Endothelial cell of umbilical vein (primary cell): ENCODE data around the gene PLEKHA8. TPM values are rescaled to one million over a fixed set of nuclear protein-coding genes. Genes with fewer than 3 reads are reported as not detected.

ENCODE experiments used
- BruUV-seq: library from RNA; stranded (reverse); fragments of 400-500 nt; replicated peaks from 2 replicates; lab custom pipeline; 2021; lab: Mats Ljungman, UMichigan
- CTCF ChIA-PET: fragments of 300-600, 350-600 bp; sonication (Branson Sonifier 250); formaldehyde crosslinking; loops from one replicate; lab custom pipeline; 2021; ENCODE audit warnings: antibody characterized with exemption, inconsistent platforms; lab: Charles Lee
- POLR2A ChIA-PET: fragments of 300-600, 350-600 bp; sonication (Branson Sonifier 250); formaldehyde crosslinking; loops from one replicate; lab custom pipeline; 2021; ENCODE audit warnings: antibody characterized with exemption, inconsistent platforms; lab: Charles Lee
- DNase-seq: peaks from one replicate; pipeline ENCODE4 v3.0.0-alpha.2; 2011; ENCODE audit warnings: low read depth, low spot score
- FAIRE-seq: peaks from 2 replicates; lab custom pipeline; 2011; peaks lifted over from hg19 to GRCh38; lab: Jason Lieb, UNC
- H2AFZ ChIP-seq: 2 replicates; pipeline ENCODE4 v1.6.0; 2012; ENCODE audit warnings: low read depth, low read length, control low read depth, inconsistent platforms
- H3K27ac ChIP-seq: 2 replicates; pipeline ENCODE4 v1.5.1; 2011; ENCODE audit warnings: low read depth, mild to moderate bottlenecking, control low read depth, low read length, moderate library complexity; ENCODE audit not compliant: insufficient read depth
- H3K27me3 ChIP-seq, 2 experiments: 2 replicates each; pipeline versions ENCODE4 v1.6.0 to v1.6.1; 2011; ENCODE audit warnings: low read length in 2 of 2, mixed read lengths in 1 of 2; ENCODE audit not compliant: control insufficient read depth in 2 of 2, insufficient read depth in 2 of 2
- H3K36me3 ChIP-seq, 2 experiments: 2 replicates in 1 of 2; 3 replicates in 1 of 2; pipeline ENCODE4 v1.5.1; 2011; ENCODE audit warnings: low read length in 2 of 2, mild to moderate bottlenecking in 1 of 2, moderate library complexity in 1 of 2; ENCODE audit not compliant: control insufficient read depth in 2 of 2, insufficient read depth in 2 of 2; ENCODE audit errors: extremely low read depth in 1 of 2
- H3K4me1 ChIP-seq: 3 replicates; pipeline ENCODE4 v1.5.1; 2011; ENCODE audit warnings: mild to moderate bottlenecking, low read length; ENCODE audit not compliant: control insufficient read depth, insufficient read depth; ENCODE audit errors: extremely low read depth
- H3K4me2 ChIP-seq: 2 replicates; pipeline ENCODE4 v1.6.1; 2011; ENCODE audit warnings: low read length, control low read depth, mixed read lengths; ENCODE audit not compliant: insufficient read depth
- H3K4me3 ChIP-seq, 3 experiments: fragments of 200-600 bp in 1 of 3; sonication (generic), shearing (Covaris generic) in 1 of 3; replicated peaks in 1 of 3; 2 replicates each; pipeline ENCODE4 v1.5.1; 2011 to 2016; ENCODE audit warnings: control low read depth in 3 of 3, low read length in 3 of 3, mild to moderate bottlenecking in 2 of 3, inconsistent platforms in 1 of 3, low read depth in 1 of 3, moderate library complexity in 1 of 3; ENCODE audit not compliant: insufficient read depth in 1 of 3
- H3K79me2 ChIP-seq: 2 replicates; pipeline ENCODE4 v1.6.0; 2012; ENCODE audit warnings: low read length, inconsistent platforms; ENCODE audit not compliant: control insufficient read depth, insufficient read depth
- H3K9ac ChIP-seq: replicated peaks from 2 replicates; pipeline ENCODE3; 2011; ENCODE audit warnings: low read length, control low read depth; ENCODE audit not compliant: insufficient read depth; ENCODE audit errors: extremely low read depth
- H3K9me1 ChIP-seq: replicated peaks from 3 replicates; pipeline ENCODE4 v1.6.0; 2011; ENCODE audit warnings: mild to moderate bottlenecking, low read length; ENCODE audit not compliant: control insufficient read depth, insufficient read depth; ENCODE audit errors: extremely low read depth
- H3K9me3 ChIP-seq: replicated peaks from 2 replicates; pipeline ENCODE4 v1.5.1; 2012; ENCODE audit warnings: low read length, inconsistent platforms; ENCODE audit not compliant: control insufficient read depth, insufficient read depth
- H4K20me1 ChIP-seq: replicated peaks from 2 replicates; pipeline ENCODE3; 2011; ENCODE audit warnings: mild to moderate bottlenecking, low read length; ENCODE audit not compliant: control insufficient read depth, insufficient read depth; ENCODE audit errors: extremely low read depth
- CTCF ChIP-seq, 2 donors: IDR thresholded peaks; 1 replicate in 1 of 2; 2 replicates in 1 of 2; pipeline ENCODE4 v1.5.1; 2011; ENCODE audit warnings: low read length in 2 of 2, mild to moderate bottlenecking in 2 of 2, moderate library complexity in 2 of 2, control low read depth in 1 of 2, inconsistent platforms in 1 of 2, low read depth in 1 of 2; ENCODE audit not compliant: insufficient read depth in 1 of 2; ENCODE audit errors: extremely low read depth in 1 of 2
- EZH2 ChIP-seq: IDR thresholded peaks from 2 replicates; pipeline ENCODE4 v1.6.1; 2012; ENCODE audit warnings: borderline replicate concordance, low read depth, mild to moderate bottlenecking, moderate library complexity, low read length, inconsistent platforms; ENCODE audit not compliant: severe bottlenecking
- FOS ChIP-seq: IDR thresholded peaks from 2 replicates; pipeline ENCODE4 v1.6.1; 2011; ENCODE audit warnings: mild to moderate bottlenecking, low read length, moderate library complexity, borderline replicate concordance; ENCODE audit not compliant: insufficient read depth
- GATA2 ChIP-seq: IDR thresholded peaks from 2 replicates; pipeline ENCODE4 v1.7.0; 2011; ENCODE audit warnings: low read depth, mild to moderate bottlenecking, moderate library complexity, mixed read lengths, low read length; ENCODE audit not compliant: insufficient read length, insufficient read depth
- JUN ChIP-seq: IDR thresholded peaks from 2 replicates; pipeline ENCODE4 v1.6.1; 2011; ENCODE audit warnings: borderline replicate concordance, low read depth; ENCODE audit not compliant: insufficient read length, insufficient read depth
- MAX ChIP-seq: IDR thresholded peaks from 2 replicates; pipeline ENCODE4 v1.6.1; 2011; ENCODE audit not compliant: insufficient read depth, insufficient read length
- MYC ChIP-seq: IDR thresholded peaks from one replicate; pipeline ENCODE4 v1.6.1; 2011; ENCODE audit warnings: mild to moderate bottlenecking, low read depth, low read length
- POLR2A ChIP-seq: IDR thresholded peaks from 2 replicates; pipeline ENCODE4 v1.6.1; 2012; ENCODE audit warnings: low read depth, mild to moderate bottlenecking, control low read depth, low read length
- POLR2AphosphoS5 ChIP-seq: IDR thresholded peaks from 2 replicates; pipeline ENCODE4 v1.6.1; 2012; ENCODE audit warnings: low read depth, mild to moderate bottlenecking, control low read depth, low read length, moderate library complexity; ENCODE audit not compliant: insufficient read depth
- dilution Hi-C: fragments of 300-500 bp; cut with MboI; formaldehyde crosslinking; loops from one replicate; pipeline ENCODE4 v1.15.0; 2019; ENCODE audit warnings: low sequenced_read_pairs; ENCODE audit not compliant: extremely low pct_ligation_motif_present
- intact Hi-C: fragments of 100-400 bp; cut with micrococcal nuclease; formaldehyde crosslinking; loops from one replicate; pipeline ENCODE4 v1.10.0; 2022
- polyA plus RNA-seq, 4 experiments: library from polyadenylated mRNA; depleted of rRNA in 3 of 4; stranded (reverse) in 3 of 4; unstranded in 1 of 4; fragments of >200 nt; gene quantifications; 2 replicates each; pipeline versions ENCODE4 v1.2.1 to v1.2.3, GENCODE V29; 2011 to 2012; ENCODE audit warnings: missing spikeins in 1 of 4
- total RNA-seq: library from RNA; stranded (reverse); gene quantifications from 2 replicates; pipeline ENCODE4 v1.2.3, GENCODE V29; 2021

The PLEKHA8 gene
- total and polyA plus RNA-seq, 2 donors (not counting 3 experiments of a cell fraction or from before 2014, with no cell fraction given) = 4.5 to 19.8 TPM

- no peaks in the 10 kb centered on the region for H3K79me2 ChIP-seq
- no peaks in the 10 kb centered on the region for H3K36me3 ChIP-seq
- H3K4me3 ChIP-seq = no peak overlapping the region
- H3K27ac ChIP-seq = no peak overlapping the region
- H3K9me1 ChIP-seq = no peaks in the 10 kb centered on the region
- FAIRE-seq (no peak), DNase-seq (no peak)
- H3K27me3 ChIP-seq = no peaks in the 10 kb centered on the region
- POLR2A ChIA-PET = no interaction called here
- H3K9ac ChIP-seq = no peak overlapping the region
- dilution Hi-C loops = no loop called here
- H3K4me2 ChIP-seq = no peak overlapping the region
- no peak overlapping the region for H2AFZ ChIP-seq
- no peaks in the 10 kb centered on the region for H3K9me3 ChIP-seq
- no peak for TF ChIP-seq JUN
- no peak for TF ChIP-seq EZH2
- no peak for TF ChIP-seq MYC
- no peak for TF ChIP-seq POLR2A
- no peak for TF ChIP-seq MAX
- no peak for TF ChIP-seq GATA2
- TF ChIP-seq POLR2AphosphoS5 = no peak
- no peak for TF ChIP-seq CTCF (IDR thresholded peaks at IDR 0.05; ENCODE audit: extremely low read depth in 1 of 2, insufficient read depth in 1 of 2, low read depth in 1 of 2, low read length in 2 of 2)
- TF ChIP-seq FOS = no peak
- H4K20me1 ChIP-seq = no peaks in the 10 kb centered on the region
- CTCF ChIA-PET = no interaction called here
- peaks cover 4% of the 10 kb centered on the region for H3K4me1 ChIP-seq
- no TSS peak for BruUV-seq
- intact Hi-C loops = no loop called here
These were observed 117.3 kb downstream of the PLEKHA8 start for GRCh38 chr7:30145426-30145970.
